ENCODE results near the gene SLC25A11.

GRCh38 chr17:4972322-4972721 is 32.5 kb upstream of the SLC25A11 start:
- TF ChIP-seq CTCF (IDR thresholded peaks at IDR 0.05) (no peak), POLR2A (IDR thresholded peaks at IDR 0.05) (no peak)

All from transverse colon (tissue), 3 donors.